ENCODE results near the gene SMIM11. TPM values are rescaled to one million over a fixed set of nuclear protein-coding genes. Genes with fewer than 3 reads are reported as not detected.
"Not testable (repeated sequence)": the region's sequence is repeated elsewhere in the genome, so short reads cannot be mapped to it uniquely, and the experiment has no call there.

The SMIM11 gene
- polyA plus RNA-seq, 3 donors = 8.1 to 11.0 (median 9.8) TPM

DNA sequence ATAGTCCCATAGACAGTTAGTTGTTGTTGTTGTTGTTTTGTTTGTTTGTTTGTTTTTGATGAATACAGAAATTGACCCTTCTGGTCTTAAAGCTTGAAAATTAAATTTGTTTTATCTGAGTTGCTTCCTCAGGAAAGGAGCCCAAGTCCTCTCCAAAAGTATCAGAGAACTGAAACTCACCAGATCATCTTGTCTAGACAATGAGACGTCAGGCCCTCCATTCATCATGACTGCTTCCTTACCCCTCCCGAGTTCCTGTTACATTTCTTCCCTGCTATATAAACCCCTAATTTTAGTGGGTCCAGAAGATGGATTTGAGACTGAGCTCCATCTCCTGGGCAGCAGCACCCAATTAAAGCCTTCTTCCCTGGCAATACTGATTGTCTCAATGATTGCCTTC lies 31.4 kb downstream of the SMIM11 start:
- DNase-seq (ENCODE audit: low read depth in 3 of 3, low spot score in 2 of 3) = not testable (repeated sequence)

DNA sequence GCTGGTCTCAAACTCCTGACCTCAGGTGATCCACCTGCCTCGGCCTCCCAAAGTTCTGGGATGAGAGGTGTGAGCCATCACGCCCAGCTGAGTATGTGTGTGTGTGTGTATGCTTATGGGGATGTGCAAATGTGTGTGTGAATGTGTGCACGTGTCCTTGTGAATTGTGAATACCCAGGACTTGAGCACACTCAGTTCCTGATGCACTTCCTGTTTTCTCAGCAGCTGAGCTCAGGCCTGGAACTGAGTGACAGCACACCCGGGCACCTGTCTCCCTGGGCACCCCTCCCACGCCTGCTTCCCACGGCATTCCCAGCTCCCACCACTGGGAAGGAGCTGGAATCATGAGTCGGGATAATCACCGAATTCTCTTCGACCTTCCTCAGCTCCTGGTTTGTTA lies 32.0 kb downstream of the SMIM11 start:
- DNase-seq (ENCODE audit: low read depth in 3 of 3, low spot score in 2 of 3) = not testable (repeated sequence)

DNA sequence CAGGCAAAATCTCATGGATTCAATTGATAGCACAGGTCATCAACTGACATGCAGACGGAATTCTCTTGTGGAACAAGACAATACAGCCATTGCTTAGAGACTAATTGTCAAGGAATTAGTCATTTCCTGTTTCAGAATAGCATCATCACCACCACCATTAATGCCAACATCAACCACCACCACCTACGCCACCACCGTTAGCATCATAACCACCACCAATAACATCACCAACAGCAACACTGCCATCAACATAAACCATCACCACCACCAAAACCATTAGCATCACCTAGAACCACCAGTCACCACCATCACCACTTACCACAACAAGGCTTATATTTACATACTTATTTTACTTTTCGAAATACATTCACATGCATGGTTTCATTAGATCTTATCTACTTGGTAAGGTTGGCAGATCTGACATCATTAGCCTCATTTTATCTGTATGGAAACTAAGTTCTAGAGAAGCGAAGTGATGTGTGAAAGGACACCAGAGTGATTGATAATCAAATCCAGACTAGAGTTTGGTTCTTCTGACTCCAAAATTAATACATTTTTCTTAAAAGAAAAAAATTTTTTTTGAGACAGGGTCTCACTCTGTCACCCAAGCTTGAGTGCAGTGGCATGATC lies 42.3 kb downstream of the SMIM11 start:
- DNase-seq (ENCODE audit: low read depth in 3 of 3, low spot score in 2 of 3) = not testable (repeated sequence)

GRCh38 chr21:34423805-34424204 lies 48.5 kb downstream of the SMIM11 start, which contains the start of gene SMIM34:
Gene SMIM34, minus strand, starts transcription at chr21:34423951. Its CDS starts 112 bp downstream, at chr21:34423839.
- DNase-seq (ENCODE audit: low read depth in 3 of 3, low spot score in 2 of 3) = not testable (repeated sequence)

- not testable (repeated sequence) for DNase-seq (ENCODE audit: low read depth in 3 of 3, low spot score in 2 of 3)
Observed at GRCh38 chr21:34427339-34427738, 52.0 kb downstream of the SMIM11 start.

DNA sequence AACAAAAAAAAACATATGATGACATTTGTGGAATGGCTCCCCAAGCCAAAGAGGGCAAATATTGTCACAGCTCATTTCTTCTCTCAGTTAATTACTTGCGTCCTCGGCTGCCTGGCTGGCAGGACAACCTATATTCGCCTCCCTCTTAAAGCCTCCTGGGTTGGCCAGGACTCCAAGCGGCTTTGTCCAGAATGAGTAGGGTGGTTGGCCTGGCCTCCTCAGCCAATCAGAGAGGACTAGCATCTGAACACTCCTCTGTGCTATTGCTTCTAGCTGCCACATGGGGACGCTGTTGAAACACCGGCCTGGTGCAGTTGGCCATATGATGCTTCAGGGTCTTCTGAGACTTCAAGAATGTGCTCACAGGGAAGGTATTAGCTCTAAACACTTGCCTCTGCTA lies 53.1 kb downstream of the SMIM11 start:
- not testable (repeated sequence) for DNase-seq (ENCODE audit: low read depth in 3 of 3, low spot score in 2 of 3)

- DNase-seq (ENCODE audit: low read depth in 3 of 3, low spot score in 2 of 3) = not testable (repeated sequence)
Observed at GRCh38 chr21:34429710-34430109, 54.4 kb downstream of the SMIM11 start.

Other genes with a start within 250 kb of the SMIM11 start
- gene KCNE2, start 11.5 kb upstream of the SMIM11 start, polyA plus RNA-seq (ENCODE audit: insufficient read length in 3 of 3) = 1 to 10 TPM in 1 of 3 donors, under 1 TPM in 2; 0.87 to 1.2 (median 0.88) TPM
- under 1 TPM; 0.11 to 0.35 (median 0.27) TPM for gene SMIM34, start 48.4 kb downstream of the SMIM11 start, polyA plus RNA-seq (ENCODE audit: insufficient read length in 3 of 3)
- gene KCNE1, start 136.7 kb downstream of the SMIM11 start, polyA plus RNA-seq (ENCODE audit: insufficient read length in 3 of 3) = 1 to 10 TPM in 1 of 3 donors, under 1 TPM in 1, not detected in 1; 0.27 to 1.2 TPM
- 10 to 100 TPM; 34.8 to 39.4 (median 35.5) TPM for gene RCAN1, start 239.6 kb downstream of the SMIM11 start, polyA plus RNA-seq (ENCODE audit: insufficient read length in 3 of 3)